HG02981 (cell line): ENCODE measurements around the gene NAA80.

ENCODE experiments used
- ATAC-seq: cut with Tn5 transposase; IDR thresholded peaks from one replicate; pipeline ENCODE4 v1.9.1; 2021; ENCODE audit warnings: mild to moderate bottlenecking, moderate library complexity; ENCODE audit not compliant: unreplicated experiment

The NAA80 gene

DNA sequence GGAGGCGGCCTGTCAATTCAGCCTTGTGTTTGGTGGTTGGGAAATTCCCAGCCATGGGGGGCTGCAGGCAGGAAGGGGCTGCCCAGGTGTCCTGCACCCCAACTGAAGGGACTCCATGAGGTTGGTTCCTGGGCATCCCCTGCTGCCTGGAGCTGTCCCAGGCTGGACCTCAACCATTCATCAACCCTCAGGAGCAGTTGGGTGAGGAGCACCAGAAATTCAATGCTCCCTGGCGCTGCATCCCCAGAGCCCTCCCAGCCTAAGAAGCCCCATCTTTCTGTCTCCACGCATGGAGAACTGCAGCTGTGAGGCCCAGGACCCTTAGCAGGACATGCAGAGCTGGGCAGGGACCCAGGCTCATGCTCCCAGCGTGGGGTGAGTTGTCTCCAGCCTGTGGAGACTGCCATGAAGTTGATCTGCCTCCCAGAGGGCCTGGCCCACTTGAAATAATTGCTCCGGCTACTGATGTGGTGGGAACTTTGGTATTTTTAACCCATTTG, 38.2 kb downstream of the NAA80 start:
- ATAC-seq: no peak

DNA sequence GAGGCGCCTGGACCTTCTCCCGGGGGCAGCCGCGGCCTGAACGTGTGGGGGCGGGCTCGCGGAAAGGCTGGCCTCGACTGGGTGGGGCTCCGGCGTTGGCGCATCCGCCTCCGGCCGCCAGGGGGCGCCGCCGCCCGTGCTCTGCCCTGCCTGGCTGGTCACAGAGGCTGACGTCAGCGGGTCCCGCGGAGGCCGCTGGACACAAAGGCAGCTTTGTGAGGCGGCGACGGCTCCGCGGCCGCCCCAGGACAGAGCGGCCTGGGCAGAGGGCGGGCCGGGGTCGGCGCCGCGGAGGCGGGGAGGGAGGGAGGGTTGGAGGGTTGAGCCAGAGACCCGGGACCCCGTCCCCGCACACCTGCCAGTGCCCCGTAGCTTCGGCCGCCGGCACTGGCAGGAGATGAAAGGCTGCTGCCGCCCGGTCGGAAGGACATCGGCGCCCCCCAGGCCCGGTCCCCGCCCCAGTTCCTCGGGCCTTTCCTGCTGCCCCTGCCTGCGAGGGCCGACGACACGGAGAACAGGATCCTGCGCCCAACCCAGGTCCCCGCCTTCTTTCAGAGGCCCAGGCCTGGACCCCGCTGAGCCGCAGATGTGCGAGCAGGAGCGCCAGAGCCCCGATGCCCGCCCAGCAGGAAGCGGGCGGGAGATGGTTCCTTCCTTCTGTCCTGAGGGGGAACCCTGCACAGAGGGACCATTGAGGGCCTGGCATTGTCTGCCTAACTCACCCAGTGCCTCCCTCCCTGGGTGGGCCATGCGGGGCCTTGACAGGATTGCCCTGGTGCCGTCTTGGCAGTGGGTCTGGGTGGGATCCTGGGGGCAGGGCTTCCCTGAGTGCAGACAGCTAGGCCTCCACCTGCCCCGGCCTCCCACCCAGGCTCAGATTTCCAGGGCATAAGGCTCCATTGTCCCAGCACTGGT, 38.9 kb downstream of the NAA80 start:
- peak; percentile 88 for ATAC-seq

DNA sequence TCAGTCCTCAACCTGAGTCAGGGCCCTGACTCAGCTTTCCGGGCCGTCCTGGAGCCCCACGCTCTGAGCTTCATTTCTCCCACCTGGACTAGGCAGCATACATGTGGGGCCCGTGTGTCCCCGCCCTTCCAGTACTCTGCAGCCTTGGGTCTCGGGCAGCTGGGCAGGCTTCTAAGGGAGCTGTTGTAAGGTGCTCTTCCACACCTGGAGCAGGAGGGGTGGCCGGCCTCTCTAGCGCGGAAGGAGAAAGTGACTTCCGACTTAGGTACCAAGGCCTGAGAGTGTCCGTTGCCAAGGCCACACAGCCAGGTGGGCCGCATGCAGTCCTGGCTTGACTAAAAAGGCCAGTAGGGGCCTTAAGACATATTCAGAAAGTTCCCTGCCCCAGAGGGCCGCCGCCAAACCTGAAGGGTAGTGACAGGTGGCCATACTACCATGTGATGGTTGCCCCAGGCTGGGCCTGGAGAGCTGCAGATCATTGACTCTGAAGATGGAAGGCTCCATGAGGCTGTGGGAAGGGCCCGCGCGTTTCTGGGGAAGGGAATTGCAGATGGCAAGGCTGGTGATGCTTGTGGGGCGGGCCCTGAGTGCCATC, 39.7 kb downstream of the NAA80 start:
- peak; percentile 10 for ATAC-seq

DNA sequence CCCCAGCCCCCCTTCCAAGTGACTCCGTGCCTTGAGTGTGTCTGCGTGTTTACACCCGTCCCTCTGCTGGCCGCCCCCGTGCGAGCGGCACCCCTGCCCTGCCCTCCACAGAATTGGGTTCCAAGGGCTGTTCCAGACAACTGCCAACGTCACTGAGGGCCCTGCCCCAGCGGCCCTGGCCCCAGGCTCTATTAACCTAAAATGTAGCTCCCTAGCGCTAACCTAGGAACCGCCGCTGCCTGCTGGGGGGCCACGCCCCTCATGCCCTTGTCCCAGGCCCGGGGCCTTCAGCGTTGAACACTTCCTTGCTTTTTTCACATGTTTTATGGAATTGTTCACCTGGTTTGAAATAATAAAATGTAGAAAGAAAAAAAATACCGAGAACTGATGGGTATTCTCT, 40.2 kb downstream of the NAA80 start:
- ATAC-seq: no peak

DNA sequence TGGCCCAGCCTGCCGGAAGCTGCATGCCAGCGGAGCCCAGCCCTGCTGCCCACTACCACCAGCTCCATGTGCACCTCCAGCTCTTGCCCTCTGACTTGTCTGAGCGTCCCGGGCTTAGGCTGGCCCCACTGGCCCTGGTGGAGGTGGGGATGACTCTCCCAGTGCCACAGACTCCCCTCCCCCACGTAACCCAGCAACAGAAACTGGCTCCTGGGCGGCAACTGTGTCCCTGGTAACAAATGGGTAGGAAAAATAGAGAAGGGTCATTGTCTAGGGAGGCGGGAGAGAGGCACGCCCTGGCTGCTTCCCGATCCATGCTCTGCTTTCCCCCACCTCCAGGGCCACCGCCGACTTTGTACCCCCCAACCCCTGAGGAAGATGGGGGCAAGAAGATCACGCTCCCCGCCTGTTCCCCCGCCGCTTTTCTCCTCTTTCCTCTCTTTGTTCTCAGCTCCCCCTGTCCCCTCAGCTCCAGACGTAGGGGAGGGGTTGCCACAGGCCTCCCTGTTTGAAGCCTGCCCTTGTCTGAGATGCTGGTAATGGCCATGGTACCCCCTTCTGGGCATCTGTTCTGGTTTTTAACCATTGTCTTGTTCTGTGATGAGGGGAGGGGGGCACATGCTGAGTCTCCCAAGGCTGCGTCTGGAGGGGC, 41.0 kb downstream of the NAA80 start:
- ATAC-seq: no peak

DNA sequence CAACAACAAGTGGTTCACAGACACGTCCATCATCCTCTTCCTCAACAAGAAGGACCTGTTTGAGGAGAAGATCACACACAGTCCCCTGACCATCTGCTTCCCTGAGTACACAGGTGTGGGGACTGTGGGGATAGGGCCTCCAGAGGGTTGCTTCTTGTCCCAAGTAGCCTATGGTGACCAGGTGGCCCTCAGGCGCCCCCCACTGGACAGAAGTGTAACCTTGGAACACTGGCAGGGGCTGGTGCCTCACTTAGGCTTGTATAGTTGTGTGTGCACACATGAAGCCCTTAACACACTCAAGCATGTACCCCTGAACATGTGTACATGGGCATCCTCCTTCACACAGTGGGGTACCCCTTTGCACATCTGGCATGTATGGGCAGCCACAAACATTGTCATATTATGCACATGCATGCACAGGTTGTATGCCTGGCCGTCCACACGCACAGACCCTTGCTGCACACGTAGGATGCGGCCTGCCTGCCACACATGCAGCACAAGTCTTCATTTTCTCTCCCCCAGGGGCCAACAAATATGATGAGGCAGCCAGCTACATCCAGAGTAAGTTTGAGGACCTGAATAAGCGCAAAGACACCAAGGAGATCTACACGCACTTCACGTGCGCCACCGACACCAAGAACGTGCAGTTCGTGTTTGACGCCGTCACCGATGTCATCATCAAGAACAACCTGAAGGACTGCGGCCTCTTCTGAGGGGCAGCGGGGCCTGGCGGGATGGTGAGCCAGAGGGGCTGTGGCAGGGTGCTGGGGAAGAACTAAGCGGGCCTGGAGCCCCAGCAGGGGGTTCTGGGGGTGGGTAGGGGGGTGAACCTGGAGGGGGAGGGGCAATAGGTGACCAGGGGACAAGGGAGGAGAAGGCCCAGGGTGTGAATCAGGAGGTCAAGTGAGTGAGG, 42.0 kb downstream of the NAA80 start:
- no peak for ATAC-seq

DNA sequence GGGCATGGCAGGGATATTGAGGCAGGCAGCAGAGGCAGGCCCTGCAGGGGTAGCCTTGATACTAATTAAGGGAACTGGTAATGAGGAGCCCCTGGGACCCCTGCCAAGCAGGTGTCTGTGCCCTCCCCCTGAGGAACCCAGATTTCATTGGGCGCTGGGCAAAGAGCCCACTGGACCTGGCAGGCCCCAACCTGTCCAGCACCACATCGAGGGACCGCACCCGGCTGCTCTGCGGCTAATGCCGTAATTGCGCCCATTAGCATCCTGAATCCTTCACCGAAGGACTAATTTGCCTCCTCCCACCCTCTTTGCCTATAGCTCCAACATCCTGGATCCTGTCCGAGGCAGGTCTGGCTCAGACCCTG, 44.0 kb downstream of the NAA80 start:
- no peak for ATAC-seq

DNA sequence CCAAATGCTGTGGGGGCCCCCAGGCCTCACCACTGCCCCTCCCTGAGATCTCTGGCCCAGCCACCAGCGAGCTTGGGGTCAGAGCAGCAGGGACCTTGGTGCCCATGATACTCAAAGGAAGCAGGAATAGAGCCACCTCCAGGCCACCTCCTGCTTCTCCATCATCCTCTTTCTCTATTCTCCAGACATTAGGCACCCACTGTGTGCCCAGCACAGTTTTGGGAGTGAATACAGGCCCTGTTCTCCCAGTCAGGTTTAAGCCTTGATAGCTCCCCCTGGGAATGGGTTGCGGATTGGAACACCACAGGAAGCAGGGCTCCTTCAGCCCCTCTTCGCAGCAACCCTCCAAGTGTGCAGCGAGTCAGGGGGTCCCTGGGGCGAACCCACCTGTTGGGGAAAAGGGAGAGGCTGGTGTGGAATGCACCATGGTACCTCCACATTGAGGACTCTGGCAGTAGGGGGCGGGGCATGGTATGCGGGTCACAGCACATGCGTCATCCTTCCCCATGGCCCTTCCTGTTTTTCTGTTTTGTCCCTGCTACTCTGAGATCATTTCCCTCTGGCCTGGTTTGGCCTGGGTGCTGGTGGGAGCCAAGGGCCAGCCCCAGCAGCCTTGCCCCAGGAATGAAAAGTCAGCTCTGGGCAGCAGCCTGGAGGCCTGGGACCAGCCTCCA, 44.5 kb downstream of the NAA80 start:
- no peak for ATAC-seq

DNA sequence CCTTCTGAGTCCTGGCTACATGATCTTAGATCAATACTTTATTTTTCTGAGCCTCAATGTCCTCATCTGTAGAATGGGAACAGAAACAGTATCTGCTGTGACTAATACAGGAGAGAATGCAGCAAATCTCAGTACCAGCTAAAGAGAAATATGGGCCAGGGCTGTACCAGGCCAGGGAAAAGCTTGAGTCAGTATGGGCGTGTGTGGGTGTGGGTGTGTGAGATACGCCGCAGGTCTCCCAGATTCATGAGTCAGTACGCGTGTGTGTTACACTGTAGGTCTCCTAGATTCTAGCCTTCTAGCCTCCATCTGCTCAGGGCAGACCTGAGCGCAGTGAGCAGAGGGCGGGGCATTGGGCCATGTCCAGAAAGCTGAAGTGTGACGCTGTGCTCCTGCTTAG, 48.0 kb downstream of the NAA80 start:
- no peak for ATAC-seq

DNA sequence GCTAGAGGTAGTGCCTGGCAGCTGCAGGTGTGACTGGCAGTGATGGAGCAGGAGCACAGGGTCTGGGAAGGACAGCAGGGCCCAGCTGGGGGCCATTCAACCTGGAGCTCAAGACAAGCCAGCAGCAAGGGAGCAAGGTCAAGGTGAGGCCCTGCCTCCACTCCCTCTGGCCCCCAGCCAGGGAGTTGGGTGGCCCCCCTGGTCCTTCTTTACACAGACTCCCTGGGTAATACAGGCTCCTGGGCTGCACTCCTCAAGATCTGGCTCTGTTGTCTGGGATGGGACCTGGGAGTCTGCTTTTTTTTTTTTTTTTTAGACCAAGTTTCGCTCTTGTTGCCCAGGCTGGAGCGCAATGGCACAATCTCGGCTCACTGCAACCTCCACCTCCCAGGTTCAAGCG, 48.7 kb downstream of the NAA80 start:
- ATAC-seq: no peak

DNA sequence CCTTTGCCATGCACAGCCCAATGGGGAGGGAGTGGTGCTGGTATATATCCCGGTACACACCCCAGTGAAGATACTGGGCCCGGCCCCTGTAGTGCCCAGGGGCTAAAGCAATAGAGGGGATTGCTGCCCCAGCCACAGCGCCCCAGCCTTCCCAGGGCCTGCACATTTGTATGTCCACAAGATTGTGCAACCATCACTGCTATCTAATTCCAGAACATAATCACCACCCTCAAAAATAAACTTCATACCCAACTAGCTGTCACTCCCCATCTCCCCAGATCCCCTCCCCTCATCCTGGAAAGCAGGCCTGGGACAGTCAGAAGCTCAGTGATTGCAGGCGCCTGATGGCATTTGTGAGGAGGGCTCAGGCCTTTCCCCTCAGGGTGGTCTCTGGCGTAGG, 49.7 kb downstream of the NAA80 start:
- ATAC-seq: no peak

DNA sequence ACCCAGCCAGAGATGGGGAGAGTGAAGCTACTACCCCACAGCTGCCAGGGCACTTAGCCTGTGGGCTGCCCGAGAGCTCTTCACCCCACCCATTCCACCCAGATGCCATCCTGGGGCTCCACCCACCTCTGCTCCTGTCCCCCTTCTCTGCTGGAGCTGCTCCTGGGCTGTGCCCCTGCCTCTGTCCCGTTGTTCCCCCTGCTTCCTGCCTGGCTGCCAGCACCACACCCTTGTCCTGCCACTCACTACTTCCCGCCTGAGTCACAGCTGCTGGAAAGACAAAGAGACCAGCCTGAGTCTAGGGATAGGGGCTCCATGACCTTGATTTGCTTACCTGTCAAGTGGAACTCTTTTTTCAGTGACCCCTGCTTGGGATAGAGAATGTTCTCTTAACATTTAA, 50.8 kb downstream of the NAA80 start:
- no peak for ATAC-seq

DNA sequence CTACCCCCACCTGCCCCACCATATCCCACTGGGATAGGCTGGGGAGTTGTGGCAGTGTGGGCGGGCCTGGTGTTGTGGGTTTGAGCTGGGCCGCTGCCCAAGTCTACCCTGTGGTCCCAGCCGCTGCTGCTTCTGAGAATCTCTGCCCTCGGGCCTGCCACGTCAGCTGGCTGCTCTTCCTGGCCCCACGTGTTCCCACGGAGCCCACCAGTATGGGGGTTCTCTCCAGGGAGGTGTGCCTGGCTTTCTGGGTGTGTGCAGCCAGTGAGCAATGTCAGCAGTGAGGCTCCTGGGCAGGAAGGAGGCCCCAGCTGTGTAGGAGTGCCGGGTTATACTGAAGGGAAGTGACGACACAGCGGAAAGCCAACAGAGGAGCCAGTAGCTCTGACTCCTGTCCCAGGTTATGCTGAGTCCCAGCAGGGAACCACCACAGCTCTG, 52.7 kb downstream of the NAA80 start:
- ATAC-seq: peak; percentile 59
